HUES6 (cell line): Measurements from ENCODE around the gene NBL1.

ENCODE experiments used
- H3K27ac ChIP-seq: 2 replicates; pipeline ENCODE4 v1.7.0; 2013; ENCODE audit warnings: low read depth, mild to moderate bottlenecking, low read length, inconsistent platforms
- H3K27me3 ChIP-seq: 2 replicates; pipeline ENCODE4 v1.6.1; 2013; ENCODE audit warnings: low read length; ENCODE audit not compliant: control insufficient read depth, insufficient read depth
- H3K36me3 ChIP-seq: 2 replicates; pipeline ENCODE4 v1.6.1; 2013; ENCODE audit warnings: low read length; ENCODE audit not compliant: control insufficient read depth, insufficient read depth
- H3K4me1 ChIP-seq: 2 replicates; pipeline ENCODE4 v1.6.1; 2013; ENCODE audit warnings: low read length; ENCODE audit not compliant: control insufficient read depth, insufficient read depth
- H3K4me3 ChIP-seq: 2 replicates; pipeline ENCODE4 v1.5.1; 2013; ENCODE audit warnings: low read depth, low read length
- H3K9ac ChIP-seq: one replicate; pipeline ENCODE4 v1.6.1; 2013; ENCODE audit warnings: mild to moderate bottlenecking, low read length
- H3K9me3 ChIP-seq: 2 replicates; pipeline ENCODE4 v1.6.1; 2013; ENCODE audit warnings: low read depth, low read length; ENCODE audit not compliant: control insufficient read depth, insufficient read depth

NBL1 gene

DNA sequence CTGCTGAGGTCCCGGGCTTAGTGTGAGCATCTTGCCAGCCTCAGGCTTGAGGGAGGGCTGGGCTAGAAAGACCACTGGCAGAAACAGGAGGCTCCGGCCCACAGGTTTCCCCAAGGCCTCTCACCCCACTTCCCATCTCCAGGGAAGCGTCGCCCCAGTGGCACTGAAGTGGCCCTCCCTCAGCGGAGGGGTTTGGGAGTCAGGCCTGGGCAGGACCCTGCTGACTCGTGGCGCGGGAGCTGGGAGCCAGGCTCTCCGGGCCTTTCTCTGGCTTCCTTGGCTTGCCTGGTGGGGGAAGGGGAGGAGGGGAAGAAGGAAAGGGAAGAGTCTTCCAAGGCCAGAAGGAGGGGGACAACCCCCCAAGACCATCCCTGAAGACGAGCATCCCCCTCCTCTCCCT lies 13.4 kb downstream of the NBL1 start:
- Histone ChIP-seq H3K27ac (no peak overlapping the region), H3K4me3 (no peak overlapping the region), H3K9ac (no peak overlapping the region), H3K27me3 (peaks cover 7% of the 10 kb centered on the region), H3K36me3 (no peaks in the 10 kb centered on the region), H3K9me3 (no peaks in the 10 kb centered on the region), H3K4me1 (peaks cover 11% of the 10 kb centered on the region; the same call in 1 of the 2 replicates)

DNA sequence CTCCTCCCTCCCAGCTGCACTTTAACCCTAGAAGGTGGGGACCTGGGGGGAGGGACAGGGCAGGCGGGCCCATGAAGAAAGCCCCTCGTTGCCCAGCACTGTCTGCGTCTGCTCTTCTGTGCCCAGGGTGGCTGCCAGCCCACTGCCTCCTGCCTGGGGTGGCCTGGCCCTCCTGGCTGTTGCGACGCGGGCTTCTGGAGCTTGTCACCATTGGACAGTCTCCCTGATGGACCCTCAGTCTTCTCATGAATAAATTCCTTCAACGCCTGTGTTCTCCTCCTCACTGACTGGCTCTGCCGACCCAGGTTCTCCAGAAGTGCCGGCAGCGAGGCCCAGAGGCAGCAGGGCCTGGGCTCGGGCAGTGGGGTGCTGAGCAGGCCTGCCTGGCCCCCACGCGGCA lies 14.1 kb downstream of the NBL1 start:
- H3K4me3 ChIP-seq: no peak overlapping the region
- no peaks in the 10 kb centered on the region for H3K9me3 ChIP-seq
- peaks cover 11% of the 10 kb centered on the region; the same call in 1 of the 2 replicates for H3K4me1 ChIP-seq
- no peaks in the 10 kb centered on the region for H3K36me3 ChIP-seq
- H3K9ac ChIP-seq: no peak overlapping the region
- H3K27me3 ChIP-seq: peaks cover 13% of the 10 kb centered on the region
- no peak overlapping the region for H3K27ac ChIP-seq

DNA sequence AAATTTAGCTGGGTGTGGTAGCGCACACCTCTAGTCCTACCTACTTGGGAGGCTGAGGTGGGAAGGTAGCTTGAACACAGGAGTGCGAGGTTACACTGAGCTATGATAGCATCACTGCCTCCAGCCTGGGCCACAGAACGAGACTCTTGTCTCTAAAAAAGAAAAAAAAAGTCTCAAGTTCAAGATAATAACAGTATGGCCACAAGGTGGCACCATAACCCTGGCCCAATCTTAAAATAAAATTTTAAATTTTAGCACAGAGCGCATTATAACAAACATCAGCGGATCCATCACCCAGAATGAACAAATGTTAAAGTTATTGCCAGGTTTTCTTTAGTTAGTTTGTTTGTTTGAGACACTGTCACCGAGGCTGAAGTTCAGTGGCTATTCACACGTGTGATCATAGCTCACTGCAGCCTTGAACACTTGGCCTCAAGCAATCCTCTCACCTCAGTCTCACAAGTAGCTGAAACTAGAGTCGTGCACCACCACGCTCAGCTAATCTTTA lies 17.7 kb downstream of the NBL1 start:
- H3K36me3 ChIP-seq: no peaks in the 10 kb centered on the region
- peaks cover 47% of the 10 kb centered on the region for H3K27me3 ChIP-seq
- H3K4me1 ChIP-seq: no peaks in the 10 kb centered on the region

DNA sequence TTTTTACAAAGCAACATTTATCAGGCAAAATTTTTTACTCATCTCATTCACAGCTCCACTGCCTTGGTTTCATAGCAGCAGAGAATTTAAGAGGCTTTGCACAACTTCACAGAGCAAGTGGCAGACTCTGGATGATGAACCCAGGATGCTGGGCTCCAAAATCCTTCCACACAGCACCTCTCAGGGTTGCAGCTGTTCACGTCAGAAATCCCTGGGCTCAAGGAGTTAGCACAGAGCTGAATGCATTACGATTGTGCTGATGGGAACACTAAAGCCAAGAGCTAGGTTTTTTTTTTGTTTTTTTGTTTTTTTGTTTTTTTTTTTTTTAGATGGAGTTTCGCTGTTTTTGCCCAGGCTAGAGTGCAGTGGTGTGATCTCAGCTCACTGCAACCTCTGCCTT lies 18.2 kb downstream of the NBL1 start:
- Histone ChIP-seq H3K4me3 (no peak overlapping the region), H3K27me3 (peaks cover 52% of the 10 kb centered on the region), H3K9me3 (no peaks in the 10 kb centered on the region), H3K9ac (no peak overlapping the region), H3K27ac (no peak overlapping the region), H3K4me1 (no peaks in the 10 kb centered on the region), H3K36me3 (no peaks in the 10 kb centered on the region)

More for the DNA sequence above, 17.7 kb downstream of the NBL1 start:
- Histone ChIP-seq H3K9me3 (no peaks in the 10 kb centered on the region), H3K27ac (no peak overlapping the region), H3K4me3 (no peak overlapping the region), H3K9ac (no peak overlapping the region)

DNA sequence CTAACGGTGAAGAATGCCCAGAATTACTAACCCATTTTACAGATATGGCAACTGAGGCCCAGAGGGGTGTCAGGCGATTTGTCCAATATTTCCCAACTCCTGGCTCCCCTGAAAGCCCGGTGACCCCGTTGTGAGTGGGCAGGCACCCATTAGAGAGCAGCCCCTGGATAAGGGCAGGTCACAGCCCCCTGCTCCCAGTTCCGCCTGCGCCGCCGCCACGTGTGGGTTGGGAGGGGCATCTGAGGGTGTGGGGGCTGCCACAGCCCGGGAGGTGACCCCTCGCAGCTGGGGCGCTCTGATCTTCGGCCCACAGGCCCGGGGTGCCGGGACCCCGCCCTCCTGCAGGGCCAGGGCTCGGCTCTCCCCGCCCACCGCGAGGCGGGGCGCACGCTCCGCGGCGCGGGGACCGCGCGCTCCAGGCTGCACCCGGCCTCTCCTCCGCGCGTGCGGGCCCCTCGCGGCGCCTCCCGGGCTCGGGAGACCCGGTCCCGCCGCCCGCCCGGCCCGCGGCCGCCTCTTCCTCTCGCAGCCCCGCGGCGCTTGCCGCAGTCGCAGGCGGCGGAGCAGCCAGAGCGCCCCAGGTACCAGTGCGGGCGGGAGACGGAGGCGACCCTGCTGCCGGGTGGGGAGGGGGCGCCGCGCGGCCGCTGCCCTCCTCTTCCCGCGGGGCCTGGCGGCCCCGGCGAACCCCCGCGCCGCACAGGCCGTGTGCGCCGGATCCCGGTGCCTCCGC lies 20.5 kb downstream of the NBL1 start, which contains the start of gene HTR6:
TSS of gene HTR6 (plus strand) at position 423 of the 733 bp plus-strand sequence. CDS start 879 bp downstream, outside the sequence.
- Histone ChIP-seq H3K9me3 (no peaks in the 10 kb centered on the region), H3K27ac (no peak within 1 kb of the TSS), H3K9ac (no peak within 1 kb of the TSS), H3K4me1 (no peaks in the 10 kb centered on the region), H3K4me3 (peak within 1 kb of the TSS; percentile 38), H3K36me3 (no peaks in the 10 kb centered on the region), H3K27me3 (peaks cover 74% of the 10 kb centered on the region)

DNA sequence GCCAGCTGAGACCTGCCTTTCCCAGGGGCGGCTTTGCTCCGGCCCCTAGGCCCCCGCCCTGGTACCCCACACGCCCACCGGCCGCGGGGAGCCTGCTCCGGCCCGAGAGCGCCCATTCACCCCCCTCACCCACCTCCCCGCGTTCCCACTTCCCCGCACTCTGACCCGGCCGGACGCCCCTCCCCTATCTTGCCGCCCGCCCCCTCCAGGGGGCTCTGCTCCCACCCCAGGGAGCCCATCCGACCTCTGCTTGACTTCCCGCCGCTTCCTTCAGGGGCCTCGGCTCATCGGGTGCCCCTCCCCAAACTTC lies 21.0 kb downstream of the NBL1 start:
- H3K9me3 ChIP-seq: no peaks in the 10 kb centered on the region
- H3K36me3 ChIP-seq: no peaks in the 10 kb centered on the region
- H3K4me3 ChIP-seq: peak overlapping the region; percentile 38
- H3K4me1 ChIP-seq: no peaks in the 10 kb centered on the region
- H3K9ac ChIP-seq: no peak overlapping the region
- H3K27me3 ChIP-seq: peaks cover 80% of the 10 kb centered on the region
- no peak overlapping the region for H3K27ac ChIP-seq

DNA sequence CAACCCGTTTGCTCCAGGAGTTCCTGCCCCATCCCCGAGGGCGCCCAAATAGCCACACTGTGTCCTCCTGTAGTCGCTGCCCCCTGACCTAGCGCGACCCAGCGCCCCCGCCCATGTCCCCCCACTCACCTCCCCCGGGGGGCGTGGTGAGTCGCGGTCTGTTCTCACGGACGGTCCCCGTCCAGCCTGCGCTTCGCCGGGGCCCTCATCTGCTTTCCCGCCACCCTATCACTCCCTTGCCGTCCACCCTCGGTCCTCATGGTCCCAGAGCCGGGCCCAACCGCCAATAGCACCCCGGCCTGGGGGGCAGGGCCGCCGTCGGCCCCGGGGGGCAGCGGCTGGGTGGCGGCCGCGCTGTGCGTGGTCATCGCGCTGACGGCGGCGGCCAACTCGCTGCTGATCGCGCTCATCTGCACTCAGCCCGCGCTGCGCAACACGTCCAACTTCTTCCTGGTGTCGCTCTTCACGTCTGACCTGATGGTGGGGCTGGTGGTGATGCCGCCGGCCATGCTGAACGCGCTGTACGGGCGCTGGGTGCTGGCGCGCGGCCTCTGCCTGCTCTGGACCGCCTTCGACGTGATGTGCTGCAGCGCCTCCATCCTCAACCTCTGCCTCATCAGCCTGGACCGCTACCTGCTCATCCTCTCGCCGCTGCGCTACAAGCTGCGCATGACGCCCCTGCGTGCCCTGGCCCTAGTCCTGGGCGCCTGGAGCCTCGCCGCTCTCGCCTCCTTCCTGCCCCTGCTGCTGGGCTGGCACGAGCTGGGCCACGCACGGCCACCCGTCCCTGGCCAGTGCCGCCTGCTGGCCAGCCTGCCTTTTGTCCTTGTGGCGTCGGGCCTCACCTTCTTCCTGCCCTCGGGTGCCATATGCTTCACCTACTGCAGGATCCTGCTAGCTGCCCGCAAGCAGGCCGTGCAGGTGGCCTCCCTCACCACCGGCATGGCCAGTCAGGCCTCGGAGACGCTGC lies 21.7 kb downstream of the NBL1 start:
- no peak overlapping the region for H3K9ac ChIP-seq
- no peaks in the 10 kb centered on the region for H3K9me3 ChIP-seq
- H3K27me3 ChIP-seq: peaks cover 82% of the 10 kb centered on the region
- peak overlapping the region; percentile 38 for H3K4me3 ChIP-seq
- no peak overlapping the region for H3K27ac ChIP-seq
- H3K36me3 ChIP-seq: no peaks in the 10 kb centered on the region
- no peaks in the 10 kb centered on the region for H3K4me1 ChIP-seq

DNA sequence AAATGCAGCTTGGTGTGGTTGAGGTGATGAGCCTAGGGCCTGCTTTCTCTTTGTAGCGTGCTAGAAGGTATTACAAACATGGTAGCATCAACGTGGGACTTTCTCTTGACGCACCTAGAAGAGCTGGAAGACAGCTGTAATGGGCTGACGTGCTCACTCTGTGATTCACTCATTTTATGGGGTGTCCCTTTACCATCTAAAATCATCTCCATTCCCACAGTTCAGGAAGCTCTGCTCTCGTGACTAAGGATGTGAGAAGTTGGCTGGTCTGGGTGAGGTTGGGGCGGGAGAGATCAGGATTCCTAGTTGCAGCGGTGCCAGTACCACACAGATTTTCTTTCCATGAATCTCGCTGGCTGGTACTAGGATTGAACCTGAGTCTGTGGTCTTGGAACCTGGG lies 24.8 kb downstream of the NBL1 start:
- Histone ChIP-seq H3K4me3 (no peak overlapping the region), H3K27me3 (peaks cover 82% of the 10 kb centered on the region), H3K9ac (no peak overlapping the region), H3K27ac (no peak overlapping the region), H3K4me1 (no peaks in the 10 kb centered on the region), H3K9me3 (no peaks in the 10 kb centered on the region), H3K36me3 (no peaks in the 10 kb centered on the region)

DNA sequence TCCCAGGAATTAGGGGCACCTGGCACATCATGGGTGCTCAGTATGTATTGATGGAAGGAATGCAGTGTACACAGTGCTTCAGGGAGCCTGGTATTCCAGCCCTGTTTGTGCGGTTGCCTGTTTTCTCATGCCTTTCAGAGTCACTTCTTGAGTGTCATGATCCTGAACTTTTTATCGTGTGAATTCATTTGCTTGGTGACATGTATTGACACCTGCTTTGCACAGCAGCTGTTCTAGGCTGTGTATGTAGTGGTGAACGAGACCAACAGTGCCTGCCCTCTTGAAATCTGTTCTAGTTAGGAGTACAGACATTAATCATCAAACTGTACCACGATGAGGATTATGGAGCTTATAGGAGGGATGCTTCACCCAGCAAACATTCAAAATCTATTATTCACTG lies 26.7 kb downstream of the NBL1 start:
- no peaks in the 10 kb centered on the region for H3K9me3 ChIP-seq
- H3K27me3 ChIP-seq: peaks cover 76% of the 10 kb centered on the region
- no peak overlapping the region for H3K4me3 ChIP-seq
- no peaks in the 10 kb centered on the region for H3K4me1 ChIP-seq
- H3K9ac ChIP-seq: no peak overlapping the region
- no peaks in the 10 kb centered on the region for H3K36me3 ChIP-seq
- no peak overlapping the region for H3K27ac ChIP-seq

DNA sequence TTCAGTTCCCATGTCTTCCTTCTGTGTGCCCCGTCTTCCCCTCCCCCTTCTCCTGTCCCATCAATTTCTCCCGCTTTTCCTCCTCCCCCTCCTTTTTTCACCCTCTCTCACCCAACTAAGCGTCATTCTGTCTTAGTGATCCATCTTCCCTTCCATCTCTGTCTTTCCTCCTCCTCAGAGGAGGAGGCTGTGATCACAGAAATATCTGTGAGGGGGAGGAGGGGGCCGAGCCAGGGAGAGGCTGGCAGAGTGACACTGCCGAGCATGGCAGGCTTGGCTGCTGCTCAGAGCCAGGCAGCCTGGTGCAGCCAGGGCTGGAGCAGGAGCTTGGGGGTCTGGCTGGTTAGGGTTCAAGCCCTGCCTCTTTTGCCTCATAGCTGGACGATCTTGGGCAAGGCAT lies 28.1 kb downstream of the NBL1 start:
- H3K9ac ChIP-seq: no peak overlapping the region
- H3K4me1 ChIP-seq: no peaks in the 10 kb centered on the region
- H3K4me3 ChIP-seq: no peak overlapping the region
- H3K27ac ChIP-seq: no peak overlapping the region
- no peaks in the 10 kb centered on the region for H3K36me3 ChIP-seq
- H3K9me3 ChIP-seq: no peaks in the 10 kb centered on the region
- H3K27me3 ChIP-seq: peaks cover 69% of the 10 kb centered on the region

DNA sequence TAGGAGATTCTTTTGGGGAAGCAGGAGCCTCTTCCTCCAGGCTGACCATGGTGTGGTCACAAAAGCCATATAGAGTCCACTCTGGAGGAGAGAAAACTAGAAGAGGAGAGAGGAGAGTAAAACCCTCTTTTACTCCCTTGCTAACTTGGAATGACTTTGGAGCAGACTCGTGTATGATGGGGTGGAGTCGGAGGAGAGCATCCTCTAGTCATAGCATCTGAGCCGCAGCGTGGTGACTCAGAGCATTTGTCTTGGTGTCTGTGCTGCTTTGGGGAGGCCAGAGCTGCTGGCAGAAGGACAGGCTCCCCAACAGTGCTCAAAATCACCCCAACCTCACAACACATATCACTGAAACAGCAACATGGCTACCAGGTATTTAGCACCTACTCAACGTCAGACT lies 31.7 kb downstream of the NBL1 start:
- Histone ChIP-seq H3K36me3 (no peaks in the 10 kb centered on the region), H3K9me3 (no peaks in the 10 kb centered on the region), H3K4me1 (no peaks in the 10 kb centered on the region), H3K9ac (no peak overlapping the region), H3K27ac (no peak overlapping the region), H3K4me3 (no peak overlapping the region), H3K27me3 (peaks cover 38% of the 10 kb centered on the region)
